MM.1S (cell line): ENCODE measurements around the gene CCN5.

Experiments
- DNase-seq: peaks from one replicate; pipeline ENCODE4 v3.0.0-alpha.2; 2015
- H2AFZ ChIP-seq: fragments of 300-600 bp; sonication (generic); 2 replicates; pipeline ENCODE4 v1.6.0; 2016; ENCODE audit warnings: antibody characterized with exemption, low read length
- H3F3A ChIP-seq: fragments of 300-600 bp; sonication (generic); 2 replicates; pipeline ENCODE4 v1.6.1; 2016; ENCODE audit warnings: mild to moderate bottlenecking, antibody characterized with exemption, low read length, moderate library complexity, mixed read lengths; ENCODE audit not compliant: insufficient read depth
- H3K27ac ChIP-seq: fragments of 300-600 bp; sonication (generic); 2 replicates; pipeline ENCODE4 v1.5.1; 2016; ENCODE audit warnings: mild to moderate bottlenecking, low read length
- H3K27me3 ChIP-seq: fragments of 300-600 bp; sonication (generic); replicated peaks from 2 replicates; pipeline ENCODE4 v1.6.0; 2016; ENCODE audit warnings: low read length; ENCODE audit not compliant: insufficient read depth
- H3K36me3 ChIP-seq: fragments of 300-600 bp; sonication (generic); replicated peaks from 2 replicates; pipeline ENCODE4 v1.6.1; 2016; ENCODE audit warnings: mild to moderate bottlenecking, low read length, mixed read lengths; ENCODE audit not compliant: insufficient read depth
- H3K4me1 ChIP-seq: fragments of 300-600 bp; sonication (generic); 2 replicates; pipeline ENCODE4 v1.6.1; 2016; ENCODE audit warnings: low read length, mixed read lengths
- H3K4me2 ChIP-seq: fragments of 300-600 bp; sonication (generic); 2 replicates; pipeline ENCODE4 v1.6.0; 2016; ENCODE audit warnings: low read depth, low read length
- H3K4me3 ChIP-seq: fragments of 300-600 bp; sonication (generic); 2 replicates; pipeline ENCODE4 v1.5.1; 2016; ENCODE audit warnings: low read length, mixed read lengths
- H3K79me2 ChIP-seq: fragments of 300-600 bp; sonication (generic); 2 replicates; pipeline ENCODE4 v1.6.1; 2016; ENCODE audit warnings: mixed run types, low read length, mixed read lengths
- H3K9ac ChIP-seq: fragments of 300-600 bp; sonication (generic); 2 replicates; pipeline ENCODE4 v1.6.1; 2016; ENCODE audit warnings: low read length, mixed read lengths
- H3K9me2 ChIP-seq: fragments of 300-600 bp; sonication (generic); replicated peaks from 2 replicates; pipeline ENCODE4 v1.6.1; 2016; ENCODE audit warnings: mild to moderate bottlenecking, low read length, mixed read lengths; ENCODE audit not compliant: insufficient read depth
- H3K9me3 ChIP-seq: fragments of 300-600 bp; sonication (generic); replicated peaks from 2 replicates; pipeline ENCODE4 v1.6.1; 2016; ENCODE audit warnings: mild to moderate bottlenecking, low read length, mixed read lengths; ENCODE audit not compliant: insufficient read depth
- H4K20me1 ChIP-seq: fragments of 300-600 bp; sonication (generic); 2 replicates; pipeline ENCODE4 v1.6.1; 2016; ENCODE audit warnings: mild to moderate bottlenecking, low read length, moderate library complexity, mixed read lengths; ENCODE audit not compliant: insufficient read depth
- EZH2 ChIP-seq: fragments of 300-600 bp; sonication (generic); optimal IDR thresholded peaks from 2 replicates; pipeline ENCODE3; 2017; ENCODE audit warnings: low read depth, mild to moderate bottlenecking, antibody characterized with exemption, low read length, mixed read lengths
- EZH2phosphoT487 ChIP-seq: fragments of 300-600 bp; sonication (generic); IDR thresholded peaks from 2 replicates; pipeline ENCODE4 v1.6.1; 2018; ENCODE audit warnings: antibody characterized with exemption, low read length
- TF ChIP-seq, protein P1 (sequence below): fragments of 300-600 bp; sonication (generic); IDR thresholded peaks from 2 replicates; pipeline ENCODE4 v1.5.1; 2016; ENCODE audit warnings: antibody characterized with exemption, low read length, mixed read lengths

The CCN5 gene

DNA sequence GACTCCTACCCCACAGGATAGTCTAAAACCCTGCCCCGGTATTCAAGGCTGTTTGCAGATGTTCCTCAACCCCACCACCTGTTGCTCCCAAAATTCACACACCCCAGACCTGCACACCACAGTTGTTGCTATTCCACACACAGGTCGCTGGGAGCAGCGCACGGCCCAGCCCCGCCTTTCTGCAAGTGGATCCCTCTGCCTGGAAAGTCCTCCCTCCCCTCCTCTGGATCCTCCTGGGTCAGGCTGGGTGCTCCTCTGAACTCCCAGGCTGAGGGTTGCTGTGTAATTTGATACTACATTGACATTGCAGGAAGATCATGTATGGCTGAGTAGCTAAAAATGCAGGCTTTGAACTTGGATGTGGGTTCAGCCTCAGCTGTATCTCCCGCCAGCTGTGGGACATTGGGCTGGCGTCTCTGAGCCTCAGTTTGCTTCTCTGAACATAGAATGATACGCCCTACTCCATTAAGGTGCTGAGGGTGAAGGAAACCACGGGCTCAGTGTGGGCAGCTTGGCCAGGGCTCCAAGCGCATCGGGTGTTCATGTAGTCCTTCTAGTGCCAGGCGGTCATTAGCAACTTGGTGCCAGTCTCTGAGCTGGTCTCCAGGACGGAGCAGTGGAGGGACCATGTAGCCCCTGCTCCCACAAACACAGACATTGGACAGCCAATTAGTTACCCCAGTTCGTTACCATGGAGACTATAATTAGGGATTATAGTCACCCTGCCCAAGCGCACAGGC is 13.9 kb upstream of the CCN5 start:
- Histone ChIP-seq H3K4me1 (no peaks in the 10 kb centered on the region), H3K4me2 (no peak overlapping the region), H3K36me3 (no peaks in the 10 kb centered on the region), H3K4me3 (no peak overlapping the region), H3K9ac (no peak overlapping the region), H3K27ac (no peak overlapping the region), H3K27me3 (peaks cover 93% of the 10 kb centered on the region), H2AFZ (no peak overlapping the region), H3K9me2 (no peaks in the 10 kb centered on the region), H3K79me2 (no peaks in the 10 kb centered on the region), H3K9me3 (no peaks in the 10 kb centered on the region), H4K20me1 (no peaks in the 10 kb centered on the region), H3F3A (peaks cover under 1% of the 10 kb centered on the region; the same call in 1 of the 2 replicates)
- no peak for DNase-seq
- TF ChIP-seq EZH2phosphoT487 (no peak), EZH2 (no peak)
- TF ChIP-seq, protein P1, sequence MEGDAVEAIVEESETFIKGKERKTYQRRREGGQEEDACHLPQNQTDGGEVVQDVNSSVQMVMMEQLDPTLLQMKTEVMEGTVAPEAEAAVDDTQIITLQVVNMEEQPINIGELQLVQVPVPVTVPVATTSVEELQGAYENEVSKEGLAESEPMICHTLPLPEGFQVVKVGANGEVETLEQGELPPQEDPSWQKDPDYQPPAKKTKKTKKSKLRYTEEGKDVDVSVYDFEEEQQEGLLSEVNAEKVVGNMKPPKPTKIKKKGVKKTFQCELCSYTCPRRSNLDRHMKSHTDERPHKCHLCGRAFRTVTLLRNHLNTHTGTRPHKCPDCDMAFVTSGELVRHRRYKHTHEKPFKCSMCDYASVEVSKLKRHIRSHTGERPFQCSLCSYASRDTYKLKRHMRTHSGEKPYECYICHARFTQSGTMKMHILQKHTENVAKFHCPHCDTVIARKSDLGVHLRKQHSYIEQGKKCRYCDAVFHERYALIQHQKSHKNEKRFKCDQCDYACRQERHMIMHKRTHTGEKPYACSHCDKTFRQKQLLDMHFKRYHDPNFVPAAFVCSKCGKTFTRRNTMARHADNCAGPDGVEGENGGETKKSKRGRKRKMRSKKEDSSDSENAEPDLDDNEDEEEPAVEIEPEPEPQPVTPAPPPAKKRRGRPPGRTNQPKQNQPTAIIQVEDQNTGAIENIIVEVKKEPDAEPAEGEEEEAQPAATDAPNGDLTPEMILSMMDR = no peak

DNA sequence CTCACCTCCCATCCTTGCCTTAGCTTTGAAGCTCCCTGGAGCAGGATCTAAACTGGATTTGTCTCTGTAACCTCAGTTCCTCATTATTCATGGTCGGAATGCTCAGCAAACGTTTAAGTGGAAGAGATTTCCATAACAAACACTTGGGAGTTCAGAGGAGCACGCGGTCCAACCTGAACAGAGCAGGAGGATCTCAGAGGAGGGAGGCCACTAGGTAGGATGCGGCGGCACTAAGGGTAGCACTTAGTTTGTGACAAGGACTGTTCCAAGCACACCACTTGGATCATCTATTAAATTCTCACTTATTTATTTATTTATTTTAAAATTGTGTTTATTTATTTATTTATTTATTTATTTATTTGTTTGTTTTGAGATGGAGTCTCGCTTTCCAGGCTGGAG is 13.3 kb upstream of the CCN5 start:
- no peak overlapping the region for H2AFZ ChIP-seq

DNA sequence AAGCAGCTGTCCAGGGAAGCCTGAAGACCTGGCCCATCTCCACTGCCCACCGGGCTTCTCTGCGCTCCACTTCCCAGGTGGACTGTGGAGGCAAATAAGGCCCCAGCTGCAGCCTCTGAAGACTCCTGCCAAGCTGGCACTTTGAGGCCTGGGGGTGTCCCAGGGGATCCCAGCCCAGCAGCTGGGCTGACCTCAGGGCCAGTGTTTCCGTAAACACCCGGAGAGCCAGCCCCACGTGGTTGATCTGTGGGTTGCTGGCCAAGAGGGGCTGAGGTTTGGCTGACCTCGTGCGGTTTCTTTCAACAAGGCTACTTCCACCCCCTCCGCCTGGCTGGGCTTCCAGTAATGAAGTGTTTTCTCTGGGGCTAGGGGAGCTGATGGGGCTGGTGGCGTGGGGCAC is 12.4 kb upstream of the CCN5 start:
- no peak overlapping the region for H3K9ac ChIP-seq
- peaks cover 95% of the 10 kb centered on the region for H3K27me3 ChIP-seq
- no peak for DNase-seq
- no peaks in the 10 kb centered on the region for H3K36me3 ChIP-seq
- no peak for TF ChIP-seq EZH2
- TF ChIP-seq, protein P1 = no peak
- no peak for TF ChIP-seq EZH2phosphoT487
- H3K4me2 ChIP-seq = no peak overlapping the region
- H3F3A ChIP-seq = no peaks in the 10 kb centered on the region
- no peaks in the 10 kb centered on the region for H3K9me2 ChIP-seq
- H3K27ac ChIP-seq = no peak overlapping the region
- no peaks in the 10 kb centered on the region for H3K9me3 ChIP-seq
- H3K4me1 ChIP-seq = no peaks in the 10 kb centered on the region
- H3K4me3 ChIP-seq = no peak overlapping the region
- H2AFZ ChIP-seq = no peak overlapping the region
- 0 out of 2 replicates have a peak, but pooled peaks cover 4% of the 10 kb centered on the region for H4K20me1 ChIP-seq
- H3K79me2 ChIP-seq = no peaks in the 10 kb centered on the region

More for the DNA sequence above, 13.3 kb upstream of the CCN5 start:
- no peak for TF ChIP-seq EZH2
- TF ChIP-seq EZH2phosphoT487 = no peak
- TF ChIP-seq, protein P1 = no peak
- Histone ChIP-seq H3K9ac (no peak overlapping the region), H3K79me2 (no peaks in the 10 kb centered on the region), H4K20me1 (0 out of 2 replicates have a peak, but pooled peaks cover under 1% of the 10 kb centered on the region), H3K9me2 (no peaks in the 10 kb centered on the region), H3K4me3 (no peak overlapping the region), H3K27me3 (peaks cover 93% of the 10 kb centered on the region), H3K4me2 (no peak overlapping the region), H3K27ac (no peak overlapping the region), H3K36me3 (no peaks in the 10 kb centered on the region), H3F3A (no peaks in the 10 kb centered on the region), H3K9me3 (no peaks in the 10 kb centered on the region), H3K4me1 (no peaks in the 10 kb centered on the region)
- no peak for DNase-seq
